ENCODE data around the gene ENTPD3. TPM values are rescaled to one million over a fixed set of nuclear protein-coding genes. Genes with fewer than 3 reads are reported as not detected.

Gene ENTPD3
- total and polyA plus RNA-seq, 2 of the 13 experiments (the other 11 are each of a cell fraction or from before 2014, with no cell fraction given), result 0.07 TPM; not detected in 1

DNA sequence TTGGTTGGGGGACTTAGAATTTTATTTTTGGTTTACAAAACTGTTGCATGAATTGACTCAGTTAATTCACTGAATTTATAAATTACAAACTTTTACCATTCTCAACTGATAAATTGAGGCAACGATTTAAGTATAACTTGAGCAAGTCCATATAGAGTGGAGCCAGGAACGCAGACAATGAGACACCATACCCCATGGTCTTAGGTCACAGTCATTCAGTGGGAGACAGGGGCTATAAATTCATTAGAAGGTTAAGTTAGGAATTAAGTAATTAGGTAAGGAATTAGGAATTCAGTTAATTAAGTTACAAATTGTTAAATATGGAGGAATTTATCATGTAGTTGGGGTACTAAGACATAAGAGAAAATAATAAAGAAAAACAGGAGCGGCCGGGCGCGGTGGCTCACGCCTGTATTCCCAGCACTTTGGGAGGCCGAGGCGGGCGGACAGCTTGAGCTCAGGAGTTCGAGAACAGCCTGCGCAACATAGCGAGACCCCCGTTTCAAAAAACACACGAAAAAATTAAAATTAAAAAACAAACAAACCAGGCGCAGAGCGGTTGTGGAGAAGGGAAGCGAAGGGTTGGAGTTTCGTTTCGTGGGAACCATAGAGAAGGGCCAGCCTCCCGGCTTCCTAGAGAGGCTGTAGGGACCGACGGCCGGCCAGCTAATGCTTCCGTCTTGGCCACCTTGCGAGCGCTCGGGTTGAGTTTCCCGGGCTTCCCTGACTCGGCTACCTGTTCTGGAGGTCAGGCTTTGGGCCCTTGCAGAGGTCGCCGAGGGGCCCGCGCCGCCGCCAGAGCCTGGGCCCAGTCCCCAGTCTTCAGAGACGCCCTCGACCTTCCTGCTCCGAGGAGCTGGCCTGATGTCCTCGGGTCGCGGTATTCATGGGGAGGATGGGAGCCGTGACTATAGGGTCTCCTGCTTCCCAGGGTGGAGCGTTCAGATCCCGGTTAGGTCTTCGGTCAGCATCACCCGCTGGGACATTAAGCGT lies 89.8 kb downstream of the ENTPD3 start, which contains the start of gene ZNF619 (continued):
- TF ChIP-seq ZNF607 (CRISPR knock-in tag; IDR thresholded peaks at IDR 0.05; ENCODE audit: borderline replicate concordance) (no peak; the same call in 1 of the 2 replicates), TRIM24 (CRISPR knock-in tag; IDR thresholded peaks at IDR 0.05) (no peak), ZBTB7B (CRISPR knock-in tag; IDR thresholded peaks at IDR 0.05) (no peak), HNRNPH1 (optimal IDR thresholded peaks at IDR 0.05; ENCODE audit: low read depth, low read length) (no peak), ZBTB42 (CRISPR knock-in tag; IDR thresholded peaks at IDR 0.05) (0 out of 2 replicates have a peak, but pooled peaks have one; percentile 31), ZNF335 (CRISPR knock-in tag; IDR thresholded peaks at IDR 0.05) (peak; percentile 39; the same call in 1 of the 2 replicates), ZNF737 (CRISPR knock-in tag; IDR thresholded peaks at IDR 0.05; ENCODE audit: borderline replicate concordance) (no peak), ZNF431 (CRISPR knock-in tag; IDR thresholded peaks at IDR 0.05; ENCODE audit: borderline replicate concordance, low read depth) (no peak; the same call in 1 of the 2 replicates), HNRNPLL (IDR thresholded peaks at IDR 0.05; ENCODE audit: low read depth, low read length, poor library complexity, severe bottlenecking) (peak; percentile 41), ZNF256 (CRISPR knock-in tag; conservative IDR thresholded peaks at IDR 0.05) (no peak), ZNF883 (CRISPR knock-in tag; IDR thresholded peaks at IDR 0.05; ENCODE audit: not compliant biosample characterization) (no peak), ZNF572 (CRISPR knock-in tag; IDR thresholded peaks at IDR 0.05) (no peak), ZNF207 (IDR thresholded peaks at IDR 0.05; ENCODE audit: borderline replicate concordance) (no peak), MYC (CRISPR knock-in tag; IDR thresholded peaks at IDR 0.05; ENCODE audit: borderline replicate concordance) (peak; percentile 36; the same call in 1 of the 2 replicates), ZMYM4 (CRISPR knock-in tag; IDR thresholded peaks at IDR 0.05) (0 out of 2 replicates have a peak, but pooled peaks have one; percentile 1), NRL (CRISPR knock-in tag; IDR thresholded peaks at IDR 0.05; ENCODE audit: borderline replicate concordance) (peak; percentile 24; the same call in 1 of the 2 replicates), ZIK1 (CRISPR knock-in tag; IDR thresholded peaks at IDR 0.05; ENCODE audit: borderline replicate concordance, low read depth) (no peak), ZMYM2 (CRISPR knock-in tag; IDR thresholded peaks at IDR 0.05) (peak; percentile 53; the same call in 1 of the 2 replicates), NFYB (CRISPR knock-in tag; IDR thresholded peaks at IDR 0.05) (0 out of 2 replicates have a peak, but pooled peaks have one; percentile 13), ATF1 (CRISPR knock-in tag; IDR thresholded peaks at IDR 0.05) (no peak), NCOA5 (CRISPR knock-in tag; IDR thresholded peaks at IDR 0.05) (no peak), ZBTB7A (CRISPR knock-in tag; IDR thresholded peaks at IDR 0.05) (no peak), POLR2A (IDR thresholded peaks at IDR 0.05; ENCODE audit: insufficient read depth in 1 of 2, low read depth in 2 of 2, low read length in 2 of 2) (peak; percentile 43 to 51; a peak in 2 of 4 replicates), SAP130 (CRISPR knock-in tag; IDR thresholded peaks at IDR 0.05; ENCODE audit: low read depth) (peak; percentile 80), ZNF841 (CRISPR knock-in tag; IDR thresholded peaks at IDR 0.05; ENCODE audit: borderline replicate concordance) (no peak), TBP (CRISPR knock-in tag; IDR thresholded peaks at IDR 0.05) (no peak), ZFP36 (IDR thresholded peaks at IDR 0.05; ENCODE audit: borderline replicate concordance, low read depth, low read length, partially characterized antibody) (no peak), HHEX (CRISPR knock-in tag; IDR thresholded peaks at IDR 0.05) (no peak)
- TF ChIP-seq, protein P1, sequence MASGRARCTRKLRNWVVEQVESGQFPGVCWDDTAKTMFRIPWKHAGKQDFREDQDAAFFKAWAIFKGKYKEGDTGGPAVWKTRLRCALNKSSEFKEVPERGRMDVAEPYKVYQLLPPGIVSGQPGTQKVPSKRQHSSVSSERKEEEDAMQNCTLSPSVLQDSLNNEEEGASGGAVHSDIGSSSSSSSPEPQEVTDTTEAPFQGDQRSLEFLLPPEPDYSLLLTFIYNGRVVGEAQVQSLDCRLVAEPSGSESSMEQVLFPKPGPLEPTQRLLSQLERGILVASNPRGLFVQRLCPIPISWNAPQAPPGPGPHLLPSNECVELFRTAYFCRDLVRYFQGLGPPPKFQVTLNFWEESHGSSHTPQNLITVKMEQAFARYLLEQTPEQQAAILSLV (CRISPR knock-in tag; IDR thresholded peaks at IDR 0.05; ENCODE audit: borderline replicate concordance), result no peak
- TF ChIP-seq, protein P2, sequence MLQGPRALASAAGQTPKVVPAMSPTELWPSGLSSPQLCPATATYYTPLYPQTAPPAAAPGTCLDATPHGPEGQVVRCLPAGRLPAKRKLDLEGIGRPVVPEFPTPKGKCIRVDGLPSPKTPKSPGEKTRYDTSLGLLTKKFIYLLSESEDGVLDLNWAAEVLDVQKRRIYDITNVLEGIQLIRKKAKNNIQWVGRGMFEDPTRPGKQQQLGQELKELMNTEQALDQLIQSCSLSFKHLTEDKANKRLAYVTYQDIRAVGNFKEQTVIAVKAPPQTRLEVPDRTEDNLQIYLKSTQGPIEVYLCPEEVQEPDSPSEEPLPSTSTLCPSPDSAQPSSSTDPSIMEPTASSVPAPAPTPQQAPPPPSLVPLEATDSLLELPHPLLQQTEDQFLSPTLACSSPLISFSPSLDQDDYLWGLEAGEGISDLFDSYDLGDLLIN (CRISPR knock-in tag; IDR thresholded peaks at IDR 0.05; ENCODE audit: borderline replicate concordance), result no peak
